ENCODE data around the gene SCN1B.
"Not testable (repeated sequence)": the region's sequence is repeated elsewhere in the genome, so short reads cannot be mapped to it uniquely, and the experiment has no call there.

Gene SCN1B

GRCh38 chr19:35013820-35014754, 16.2 kb upstream of the SCN1B start:
- Histone ChIP-seq H3K9me3 (no peaks in the 10 kb centered on the region), H3K36me3 (peaks cover 97% of the 10 kb centered on the region), H3K4me1 (ENCODE audit: control insufficient read depth in 1 of 2, insufficient read depth in 1 of 2, low read depth in 1 of 2, low read length in 1 of 2) (peaks cover 60 to 61% of the 10 kb centered on the region in 2 experiments), H3K4me3 (ENCODE audit: low read depth in 1 of 2, low read length in 1 of 2) (peak overlapping the region; percentile 26 to 57), H3K27me3 (no peaks in the 10 kb centered on the region), H3K27ac (peak overlapping the region; percentile 98)
- no peak for TF ChIP-seq CTCF (IDR thresholded peaks at IDR 0.05)

GRCh38 chr19:35014774-35015173, 15.5 kb upstream of the SCN1B start:
- Histone ChIP-seq H3K4me3 (ENCODE audit: low read depth in 1 of 2, low read length in 1 of 2) (peak overlapping the region in 1 of 2 experiments; percentile 57), H3K4me1 (ENCODE audit: control insufficient read depth in 1 of 2, insufficient read depth in 1 of 2, low read depth in 1 of 2, low read length in 1 of 2) (peaks cover 53 to 54% of the 10 kb centered on the region in 2 experiments), H3K27ac (peak overlapping the region; percentile 98), H3K36me3 (peaks cover 97% of the 10 kb centered on the region)
- not testable (repeated sequence) for H3K9me3 ChIP-seq, H3K27me3 ChIP-seq

- H3K4me1 ChIP-seq (ENCODE audit: control insufficient read depth in 1 of 2, insufficient read depth in 1 of 2, low read depth in 1 of 2, low read length in 1 of 2): peaks cover 46 to 48% of the 10 kb centered on the region in 2 experiments
- H3K4me3 ChIP-seq (ENCODE audit: low read depth in 1 of 2, low read length in 1 of 2): no peak overlapping the region
- no peaks in the 10 kb centered on the region for H3K9me3 ChIP-seq
- H3K27ac ChIP-seq: peak overlapping the region; percentile 12
- H3K27me3 ChIP-seq: no peaks in the 10 kb centered on the region
- TF ChIP-seq CTCF (IDR thresholded peaks at IDR 0.05): no peak
- peaks cover 97% of the 10 kb centered on the region for H3K36me3 ChIP-seq
Measured at GRCh38 chr19:35015270-35015953, 14.9 kb upstream of the SCN1B start.

- Histone ChIP-seq H3K27ac (no peak overlapping the region), H3K27me3 (no peaks in the 10 kb centered on the region), H3K36me3 (peaks cover 98% of the 10 kb centered on the region), H3K9me3 (no peaks in the 10 kb centered on the region), H3K4me3 (ENCODE audit: low read depth in 1 of 2, low read length in 1 of 2) (no peak overlapping the region), H3K4me1 (ENCODE audit: control insufficient read depth in 1 of 2, insufficient read depth in 1 of 2, low read depth in 1 of 2, low read length in 1 of 2) (peaks cover 41 to 42% of the 10 kb centered on the region in 2 experiments)
- no peak for TF ChIP-seq CTCF (IDR thresholded peaks at IDR 0.05)
Measured at GRCh38 chr19:35015954-35016351, 14.3 kb upstream of the SCN1B start.

- H3K4me1 ChIP-seq (ENCODE audit: control insufficient read depth in 1 of 2, insufficient read depth in 1 of 2, low read depth in 1 of 2, low read length in 1 of 2): peaks cover 27 to 32% of the 10 kb centered on the region in 2 experiments
- no peak overlapping the region for H3K4me3 ChIP-seq (ENCODE audit: low read depth in 1 of 2, low read length in 1 of 2)
- peaks cover 99% of the 10 kb centered on the region for H3K36me3 ChIP-seq
- no peaks in the 10 kb centered on the region for H3K9me3 ChIP-seq
- peak overlapping the region; percentile 4 for H3K27ac ChIP-seq
- TF ChIP-seq CTCF (IDR thresholded peaks at IDR 0.05): no peak
- no peaks in the 10 kb centered on the region for H3K27me3 ChIP-seq
Measured at GRCh38 chr19:35017507-35017906, 12.8 kb upstream of the SCN1B start.

GRCh38 chr19:35018379-35018778, 11.9 kb upstream of the SCN1B start:
- H3K9me3 ChIP-seq: no peaks in the 10 kb centered on the region
- TF ChIP-seq CTCF (IDR thresholded peaks at IDR 0.05): no peak
- peaks cover 99% of the 10 kb centered on the region for H3K36me3 ChIP-seq
- no peaks in the 10 kb centered on the region for H3K27me3 ChIP-seq
- H3K27ac ChIP-seq: no peak overlapping the region
- no peak overlapping the region for H3K4me3 ChIP-seq (ENCODE audit: low read depth in 1 of 2, low read length in 1 of 2)
- H3K4me1 ChIP-seq (ENCODE audit: control insufficient read depth in 1 of 2, insufficient read depth in 1 of 2, low read depth in 1 of 2, low read length in 1 of 2): peaks cover 27 to 30% of the 10 kb centered on the region in 2 experiments

All from neutrophil (primary cell).